ENCODE results near the gene RIPOR1.
"Not testable (repeated sequence)": the region's sequence is repeated elsewhere in the genome, so short reads cannot be mapped to it uniquely, and the experiment has no call there.

Gene RIPOR1
- total RNA-seq: 3.7 to 101 (median 23.5) reads per million in 17 experiments

DNA sequence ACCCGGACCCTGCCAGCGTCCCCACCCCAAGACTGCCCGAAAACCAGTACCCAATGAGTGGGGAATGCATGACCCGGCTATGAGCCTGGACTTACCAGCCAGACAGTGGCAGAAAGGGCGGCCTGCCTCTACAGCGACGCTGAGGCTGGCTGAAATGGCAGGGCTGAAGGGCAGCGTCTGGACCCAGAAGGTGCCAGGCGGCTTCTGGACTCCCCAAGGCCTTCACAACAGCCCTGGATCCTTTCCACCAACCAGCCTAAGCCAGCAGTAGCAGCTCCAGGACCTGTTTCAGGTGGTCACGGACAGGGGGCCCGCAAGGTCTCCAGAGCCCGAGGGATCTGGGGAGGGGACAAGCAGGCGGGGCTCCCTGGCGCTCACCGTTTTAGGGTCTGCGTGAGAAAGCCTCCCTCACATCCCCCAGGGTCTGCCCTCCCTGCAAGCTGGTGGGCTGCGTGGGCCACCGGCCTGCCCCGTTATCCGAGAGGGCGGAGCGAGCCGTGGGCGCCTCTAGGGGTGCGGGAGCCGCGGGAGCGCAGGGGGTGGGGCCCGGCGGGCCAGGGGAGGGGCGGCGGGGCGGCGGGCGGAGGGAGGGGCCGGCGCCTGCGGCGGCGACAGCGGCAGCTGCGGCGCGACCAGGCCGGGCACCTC is at the start of gene RIPOR1:
Gene RIPOR1 (plus strand): TSS at position 608 of the 648 bp plus-strand sequence. CDS start 9,618 bp downstream, outside the sequence.
- DNase-seq: peak; percentile 49 to 89 (median 74)

DNA sequence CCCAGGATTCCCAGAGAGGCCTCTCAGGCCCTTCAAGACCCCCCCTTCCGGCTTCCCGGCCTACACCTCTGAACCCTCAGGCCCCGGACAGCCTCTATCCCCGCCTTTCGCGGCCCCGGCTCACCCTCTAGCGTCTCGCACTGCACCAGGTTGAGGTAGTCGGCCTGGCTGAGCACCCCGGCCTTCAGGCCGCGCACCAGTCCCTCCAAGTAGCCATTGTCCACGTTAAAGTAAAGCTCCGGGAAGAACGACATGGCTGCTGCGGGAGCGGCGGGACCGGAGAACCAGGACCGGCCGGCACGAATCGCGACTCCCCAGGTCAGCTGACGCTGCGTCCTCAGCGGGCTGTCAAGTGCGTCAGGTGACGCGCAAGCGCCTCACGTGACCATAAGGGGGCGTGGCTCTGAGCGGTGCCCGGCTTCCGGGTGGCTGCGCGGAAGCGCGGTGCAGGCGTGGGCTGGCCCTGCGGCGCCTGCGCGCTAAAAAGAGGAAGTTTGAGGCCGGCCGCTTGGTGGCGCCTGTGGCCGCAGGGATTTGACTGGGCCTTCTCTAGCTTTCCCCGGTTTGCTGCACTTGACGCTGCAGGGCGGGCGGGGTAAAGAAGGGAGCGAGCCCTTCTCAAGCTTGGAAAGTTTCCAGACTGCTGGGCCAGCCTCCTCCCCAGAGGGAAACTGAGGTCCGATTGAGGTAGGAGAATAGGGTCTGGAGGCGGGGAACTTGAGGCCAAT is 47.6 kb upstream of the RIPOR1 start, which contains the start of gene ATP6V0D1:
Gene ATP6V0D1 (minus strand): TSS at position 325 of the 728 bp plus-strand sequence. CDS start 71 bp downstream, at position 254.
- peak; percentile 100 for DNase-seq

GRCh38 chr16:67481561-67482232 is 46.9 kb upstream of the RIPOR1 start:
- peak in 2 of 4 experiments; percentile 53 to 58 for DNase-seq

DNA sequence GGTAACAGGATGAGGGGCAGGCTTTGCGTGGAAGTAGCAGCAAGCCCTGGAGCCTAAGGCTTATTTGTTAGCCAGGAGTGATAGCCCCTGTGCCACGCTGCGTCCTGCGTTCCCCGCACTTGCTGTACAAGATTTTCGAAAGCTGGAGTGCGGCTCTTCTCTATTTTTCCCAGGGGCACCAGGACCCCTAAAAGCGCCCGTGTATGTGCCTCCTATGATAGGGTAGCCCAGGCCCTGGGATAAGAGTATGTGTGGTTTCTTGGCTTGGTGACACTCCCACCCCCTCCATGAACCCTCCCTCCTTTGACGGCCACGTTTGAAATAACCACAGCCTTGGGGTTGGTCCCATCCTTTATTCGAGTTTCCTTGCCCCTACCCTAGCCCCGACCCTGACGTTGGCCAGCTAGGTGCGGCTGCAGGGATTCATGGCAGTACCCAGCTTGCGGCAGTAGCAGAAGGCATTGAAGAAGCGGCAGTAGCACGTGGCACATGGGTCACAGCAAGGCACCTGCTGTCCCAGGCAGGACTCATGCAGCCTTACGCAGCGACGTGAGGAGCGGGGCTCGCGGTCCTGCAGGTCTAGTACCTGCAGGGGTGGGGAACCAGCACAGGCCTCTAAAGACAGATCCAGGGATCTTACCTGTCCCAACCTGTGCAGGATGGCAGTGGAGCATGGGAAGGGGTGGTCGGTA is 46.2 kb upstream of the RIPOR1 start:
- no peak for DNase-seq

DNA sequence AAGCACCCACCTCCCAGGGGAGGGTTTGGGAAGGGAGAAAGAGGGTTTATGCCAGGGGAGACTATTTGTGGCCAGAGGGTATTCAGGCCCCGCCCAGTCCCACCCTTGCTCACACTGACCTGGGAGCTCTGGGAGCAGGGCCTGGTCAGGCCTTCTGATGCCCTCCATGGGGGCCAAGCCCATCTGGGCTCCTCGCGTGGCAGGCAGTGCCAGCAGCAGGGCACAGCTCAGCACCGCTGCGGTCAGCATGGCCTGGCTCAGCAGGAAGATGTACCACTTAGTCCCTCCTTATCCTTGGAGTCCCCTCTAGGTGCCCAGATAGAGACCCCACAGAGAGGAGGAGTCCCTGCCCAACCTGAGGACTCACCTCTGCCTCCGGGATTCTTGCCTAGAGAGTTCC is 45.5 kb upstream of the RIPOR1 start, which contains the start of gene AGRP:
Gene AGRP (minus strand): TSS at position 398 of the 400 bp plus-strand sequence. CDS start 149 bp downstream, at position 249.
- no peak for DNase-seq

DNA sequence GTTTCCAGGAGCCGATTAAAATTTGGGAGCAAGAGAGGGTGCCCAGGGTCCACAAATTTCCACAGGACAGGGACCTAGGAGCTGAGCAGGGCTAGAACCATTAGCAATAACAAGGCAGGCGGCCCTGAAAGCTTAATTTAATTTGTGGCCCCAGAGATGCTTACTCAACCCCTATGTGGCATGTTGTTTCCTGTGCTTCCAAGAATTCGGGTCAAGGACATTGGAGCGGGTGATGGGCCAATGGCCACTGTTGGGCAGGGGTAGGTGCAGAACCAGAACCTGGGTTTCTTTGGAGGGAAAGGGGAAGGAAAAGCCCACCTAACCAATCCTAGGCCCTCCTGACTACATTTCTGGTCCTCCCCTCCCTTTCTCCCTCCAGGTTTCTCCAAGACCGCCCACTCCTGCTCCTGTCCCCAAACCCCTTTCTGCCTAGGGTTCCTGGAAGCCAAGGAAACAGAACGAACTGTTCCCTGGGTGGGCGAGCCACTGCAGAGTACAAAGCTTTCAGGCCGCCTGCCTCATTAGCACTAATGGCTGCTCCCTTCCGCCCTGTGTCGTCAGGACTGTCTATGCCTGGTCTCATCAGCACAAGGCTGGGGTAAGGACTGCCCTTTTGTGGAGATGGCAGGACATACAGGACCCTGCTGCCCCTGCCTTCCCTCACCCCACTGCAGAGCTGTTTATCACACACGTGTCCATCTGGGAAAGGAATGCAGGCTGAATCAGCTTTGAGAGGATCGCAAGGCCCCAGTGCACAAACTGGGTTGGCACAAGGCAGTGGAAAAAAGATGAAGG is 44.7 kb upstream of the RIPOR1 start:
- no peak for DNase-seq

DNA sequence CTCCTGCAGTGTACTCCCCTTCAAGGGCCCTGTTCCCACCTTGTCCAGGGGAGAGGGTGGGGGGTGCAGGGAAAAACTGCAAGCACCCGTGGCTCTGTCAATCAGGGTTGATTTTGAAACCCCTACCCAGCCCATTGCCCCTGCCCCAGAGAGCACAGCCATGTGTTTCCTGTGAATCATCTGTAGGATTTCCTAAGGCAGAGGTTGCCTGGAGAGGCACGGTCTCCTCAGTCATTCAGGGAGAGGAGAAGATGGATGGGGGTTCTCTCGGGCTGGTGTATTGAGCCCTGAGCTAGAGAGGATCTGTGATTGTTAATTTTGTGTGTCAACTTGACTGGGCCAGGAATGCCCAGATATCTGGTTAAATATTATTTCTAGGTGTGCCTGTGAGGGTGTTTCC is 41.8 kb upstream of the RIPOR1 start:
- DNase-seq: peak; percentile 52 to 77 (median 74)

- peak in 3 of 4 experiments; percentile 34 to 43 (median 39) for DNase-seq
These were observed 41.1 kb upstream of the RIPOR1 start for GRCh38 chr16:67487561-67487960.

GRCh38 chr16:67489401-67490083 is 39.1 kb upstream of the RIPOR1 start:
- no peak for DNase-seq

GRCh38 chr16:67490335-67491096 is 38.1 kb upstream of the RIPOR1 start:
- peak; percentile 54 to 89 (median 77) for DNase-seq

GRCh38 chr16:67499106-67499505 is 29.5 kb upstream of the RIPOR1 start:
- no peak for DNase-seq

- peak; percentile 88 to 96 (median 94) for DNase-seq
These were observed 24.3 kb upstream of the RIPOR1 start for GRCh38 chr16:67504031-67505021.

DNA sequence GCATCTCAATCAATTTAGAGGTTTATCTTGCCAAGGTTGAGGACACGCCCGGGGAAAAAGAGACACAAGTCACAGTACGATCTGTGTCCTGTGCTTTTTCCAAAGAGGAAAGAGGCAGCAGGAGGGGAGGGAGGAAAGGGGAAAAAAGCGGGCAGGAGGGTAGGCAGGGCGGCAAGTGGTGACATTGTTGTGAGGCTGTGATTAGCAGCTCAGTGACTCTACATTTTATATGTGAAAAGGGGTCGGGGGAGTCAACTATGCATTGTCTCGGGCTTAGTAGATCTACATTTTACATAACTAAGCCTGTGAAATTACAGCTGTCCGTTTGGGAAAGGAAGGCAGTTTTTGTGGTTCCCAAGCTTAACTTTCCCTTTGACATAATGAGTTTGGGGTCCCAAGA is 22.2 kb upstream of the RIPOR1 start:
- DNase-seq: no peak

DNA sequence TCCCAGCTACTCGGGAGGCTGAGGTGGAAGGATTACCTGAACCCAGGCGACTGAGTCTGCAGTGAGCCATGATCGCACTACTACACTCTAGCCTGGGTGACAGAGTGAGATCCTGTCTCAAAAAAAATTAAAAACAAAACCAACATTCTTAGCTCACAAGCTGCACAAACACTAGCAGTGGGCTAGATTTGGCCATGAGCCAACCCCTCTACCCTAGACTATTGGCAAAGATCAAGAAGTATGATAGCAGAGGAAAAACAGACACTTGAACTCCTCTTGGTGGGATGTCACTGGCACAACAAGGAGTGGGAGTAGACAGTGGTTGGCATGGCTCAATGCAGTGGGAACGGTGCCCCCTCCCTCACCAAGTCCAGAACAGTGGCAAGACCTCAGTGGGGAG is 19.6 kb upstream of the RIPOR1 start:
- DNase-seq: peak in 2 of 4 experiments; percentile 30 to 51

- DNase-seq: not testable (repeated sequence)
These were observed 14.7 kb upstream of the RIPOR1 start for GRCh38 chr16:67513892-67514291.

DNA sequence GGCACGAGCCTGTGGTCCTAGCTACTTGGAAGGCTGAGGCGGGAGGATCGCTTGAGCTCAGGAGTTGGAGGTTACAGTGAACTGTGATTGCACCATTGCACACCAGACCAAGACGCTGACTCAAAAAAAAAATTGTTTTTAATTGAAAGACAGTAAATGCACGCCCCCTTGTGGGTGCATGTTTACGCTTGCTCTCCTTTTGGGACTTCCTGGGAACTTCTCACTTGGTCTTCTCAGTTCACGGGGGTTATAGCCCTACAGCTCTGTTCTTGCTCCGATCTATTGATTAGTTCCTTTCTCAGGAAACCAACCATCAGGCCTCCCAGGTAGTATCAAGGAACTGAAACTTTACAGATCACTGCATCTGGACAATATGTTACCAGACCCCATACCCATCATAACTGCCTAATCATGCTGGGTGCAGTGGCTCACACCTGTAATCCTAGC is 14.2 kb upstream of the RIPOR1 start:
- DNase-seq: peak; percentile 95 to 98 (median 97)

GRCh38 chr16:67516296-67517154 is 12.1 kb upstream of the RIPOR1 start:
- no peak for DNase-seq

- peak; percentile 20 to 49 (median 41) for DNase-seq
These were observed 11.5 kb upstream of the RIPOR1 start for GRCh38 chr16:67517155-67517445.
